ENCODE results near the gene SPPL3.
A peak's percentile ranks its signal among the peaks of the same experiment; 100 is the strongest.
"Not testable (repeated sequence)": the region's sequence is repeated elsewhere in the genome, so short reads cannot be mapped to it uniquely, and the experiment has no call there.

SPPL3 gene, protein sequence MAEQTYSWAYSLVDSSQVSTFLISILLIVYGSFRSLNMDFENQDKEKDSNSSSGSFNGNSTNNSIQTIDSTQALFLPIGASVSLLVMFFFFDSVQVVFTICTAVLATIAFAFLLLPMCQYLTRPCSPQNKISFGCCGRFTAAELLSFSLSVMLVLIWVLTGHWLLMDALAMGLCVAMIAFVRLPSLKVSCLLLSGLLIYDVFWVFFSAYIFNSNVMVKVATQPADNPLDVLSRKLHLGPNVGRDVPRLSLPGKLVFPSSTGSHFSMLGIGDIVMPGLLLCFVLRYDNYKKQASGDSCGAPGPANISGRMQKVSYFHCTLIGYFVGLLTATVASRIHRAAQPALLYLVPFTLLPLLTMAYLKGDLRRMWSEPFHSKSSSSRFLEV

DNA sequence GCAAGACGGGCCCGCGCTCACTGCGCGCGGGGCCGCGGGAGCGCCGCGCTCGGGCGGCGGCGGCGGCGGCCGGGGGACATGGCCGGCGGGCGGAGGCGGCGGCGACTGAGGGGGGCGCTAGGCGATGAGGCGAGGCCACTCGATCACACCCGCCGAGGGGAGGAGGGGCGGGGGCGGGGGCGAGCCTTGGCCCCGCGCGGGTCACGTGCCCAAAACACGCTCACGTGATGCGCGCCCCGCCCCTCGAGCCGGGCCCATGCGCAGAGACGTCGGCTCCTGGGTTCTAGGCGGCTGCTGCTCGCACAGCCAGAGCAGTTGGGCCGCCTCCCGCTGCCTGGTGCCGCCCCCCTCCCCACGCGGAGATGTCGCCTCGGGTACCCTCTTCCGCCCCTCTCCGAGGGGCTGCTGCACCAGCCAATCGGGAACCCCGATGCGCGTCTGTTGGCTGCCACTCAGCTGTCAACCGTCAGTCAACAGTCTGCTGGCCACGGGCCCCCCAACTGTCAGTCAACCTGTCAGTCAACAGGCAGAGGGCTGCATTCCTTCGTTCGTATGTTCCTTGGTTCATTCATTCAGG is at the start of gene SPPL3:
Gene SPPL3, minus strand, starts transcription at position 162 of the 577 bp plus-strand sequence. CDS start 491 bp downstream, outside the sequence.
- peak within 1 kb of the TSS; percentile 91 for H3K4me3 ChIP-seq (ENCODE audit: low read depth, low read length)
- TF ChIP-seq, protein P1, sequence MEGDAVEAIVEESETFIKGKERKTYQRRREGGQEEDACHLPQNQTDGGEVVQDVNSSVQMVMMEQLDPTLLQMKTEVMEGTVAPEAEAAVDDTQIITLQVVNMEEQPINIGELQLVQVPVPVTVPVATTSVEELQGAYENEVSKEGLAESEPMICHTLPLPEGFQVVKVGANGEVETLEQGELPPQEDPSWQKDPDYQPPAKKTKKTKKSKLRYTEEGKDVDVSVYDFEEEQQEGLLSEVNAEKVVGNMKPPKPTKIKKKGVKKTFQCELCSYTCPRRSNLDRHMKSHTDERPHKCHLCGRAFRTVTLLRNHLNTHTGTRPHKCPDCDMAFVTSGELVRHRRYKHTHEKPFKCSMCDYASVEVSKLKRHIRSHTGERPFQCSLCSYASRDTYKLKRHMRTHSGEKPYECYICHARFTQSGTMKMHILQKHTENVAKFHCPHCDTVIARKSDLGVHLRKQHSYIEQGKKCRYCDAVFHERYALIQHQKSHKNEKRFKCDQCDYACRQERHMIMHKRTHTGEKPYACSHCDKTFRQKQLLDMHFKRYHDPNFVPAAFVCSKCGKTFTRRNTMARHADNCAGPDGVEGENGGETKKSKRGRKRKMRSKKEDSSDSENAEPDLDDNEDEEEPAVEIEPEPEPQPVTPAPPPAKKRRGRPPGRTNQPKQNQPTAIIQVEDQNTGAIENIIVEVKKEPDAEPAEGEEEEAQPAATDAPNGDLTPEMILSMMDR (IDR thresholded peaks at IDR 0.05; ENCODE audit: low read depth, low read length), result no peak

DNA sequence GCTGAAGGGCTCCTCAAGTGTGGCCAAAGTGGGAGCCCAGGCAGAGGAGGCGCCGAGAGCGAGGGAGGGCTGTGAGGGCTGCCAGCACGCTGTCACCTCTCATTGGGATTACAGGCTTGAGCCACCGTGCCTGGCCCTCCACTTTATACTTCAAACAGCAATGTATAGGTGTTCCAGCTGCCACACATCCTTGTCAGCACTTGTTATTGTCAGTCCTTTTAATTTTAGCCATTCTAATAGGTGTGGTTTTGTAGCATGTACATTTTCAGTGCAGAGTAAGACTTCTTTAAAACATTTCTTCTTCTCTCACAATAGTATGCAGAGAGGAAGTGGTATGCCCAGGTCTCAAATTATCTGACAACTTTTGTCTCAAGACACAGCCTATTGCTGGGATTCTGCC is 46.6 kb upstream of the SPPL3 start:
- H3K4me3 ChIP-seq (ENCODE audit: low read depth, low read length), result no peak overlapping the region
- TF ChIP-seq, protein P1 (IDR thresholded peaks at IDR 0.05; ENCODE audit: low read depth, low read length), result no peak

DNA sequence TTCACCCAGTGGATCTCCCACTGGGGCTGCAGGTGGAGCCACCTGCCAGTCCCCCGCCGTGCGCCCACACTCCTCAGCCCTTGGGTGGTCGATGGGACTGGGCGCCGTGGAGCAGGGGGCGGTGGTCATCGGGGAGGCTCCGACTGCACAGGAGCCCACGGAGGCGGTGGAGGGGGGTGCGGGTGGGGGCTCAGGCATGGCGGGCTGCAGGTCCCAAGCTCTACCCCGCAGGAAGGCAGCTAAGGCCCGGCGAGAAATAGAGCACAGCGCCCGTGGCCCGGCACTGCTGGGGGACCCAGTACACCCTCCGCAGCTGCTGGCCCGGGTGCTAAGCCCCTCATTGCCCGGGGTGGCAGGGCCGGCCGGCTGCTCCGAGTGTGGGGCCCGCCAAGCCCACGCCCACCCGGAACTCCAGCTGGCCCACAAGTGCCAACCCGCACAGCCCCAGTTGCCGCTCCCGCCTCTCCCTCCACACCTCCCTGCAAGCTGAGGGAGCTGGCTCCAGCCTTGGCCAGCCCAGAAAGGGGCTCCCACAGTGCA is 46.2 kb upstream of the SPPL3 start:
- H3K4me3 ChIP-seq (ENCODE audit: low read depth, low read length), result not testable (repeated sequence)

DNA sequence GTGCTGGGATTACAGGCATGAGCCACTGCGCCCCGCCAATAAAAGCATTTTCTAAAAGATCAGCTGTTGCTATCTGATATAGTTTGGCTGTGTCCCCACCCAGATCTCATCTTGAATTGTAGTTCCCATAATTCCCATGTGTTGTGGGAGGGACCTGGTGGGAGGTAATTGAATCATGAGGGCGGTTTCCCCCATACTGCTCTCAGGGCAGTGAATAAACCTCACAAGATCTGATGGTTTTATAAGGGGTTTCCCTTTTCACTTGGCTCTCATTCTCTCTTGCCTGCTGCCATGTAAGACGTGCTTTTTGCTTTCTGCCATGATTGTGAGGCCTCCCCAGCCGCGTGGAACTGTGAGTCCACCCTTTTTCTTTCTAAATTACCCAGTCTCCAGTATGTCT is 41.4 kb upstream of the SPPL3 start:
- H3K4me3 ChIP-seq (ENCODE audit: low read depth, low read length), result not testable (repeated sequence)

DNA sequence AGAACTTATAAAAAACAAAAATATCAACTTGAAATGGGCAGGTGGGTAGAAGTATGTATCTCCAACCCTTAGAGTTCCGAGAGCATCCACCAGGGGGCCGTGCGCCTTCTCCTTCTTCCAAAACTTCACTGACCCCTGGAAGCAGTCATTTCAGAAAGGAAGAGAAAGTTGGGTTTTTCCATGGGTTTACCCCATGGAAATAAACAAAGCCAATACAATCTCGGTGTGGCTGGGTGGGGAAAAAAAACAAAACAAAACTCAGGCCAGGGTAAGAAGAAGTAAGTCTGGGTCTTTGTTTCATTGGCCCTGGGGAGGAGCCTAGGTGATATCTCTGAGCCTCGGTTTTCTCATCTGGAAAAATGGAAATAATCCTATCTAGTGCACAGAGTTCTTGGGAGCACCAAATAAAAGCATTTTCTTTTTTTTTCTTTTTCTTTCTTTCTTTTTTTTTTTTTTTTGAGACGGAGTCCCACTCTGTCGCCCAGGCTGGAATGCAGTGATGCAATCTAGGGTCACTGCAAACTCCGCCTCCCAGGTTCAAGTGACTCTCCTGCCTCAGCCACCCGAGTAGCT is 40.6 kb upstream of the SPPL3 start:
- H3K4me3 ChIP-seq (ENCODE audit: low read depth, low read length), result no peak overlapping the region
- TF ChIP-seq, protein P1 (IDR thresholded peaks at IDR 0.05; ENCODE audit: low read depth, low read length), result peak; percentile 68

DNA sequence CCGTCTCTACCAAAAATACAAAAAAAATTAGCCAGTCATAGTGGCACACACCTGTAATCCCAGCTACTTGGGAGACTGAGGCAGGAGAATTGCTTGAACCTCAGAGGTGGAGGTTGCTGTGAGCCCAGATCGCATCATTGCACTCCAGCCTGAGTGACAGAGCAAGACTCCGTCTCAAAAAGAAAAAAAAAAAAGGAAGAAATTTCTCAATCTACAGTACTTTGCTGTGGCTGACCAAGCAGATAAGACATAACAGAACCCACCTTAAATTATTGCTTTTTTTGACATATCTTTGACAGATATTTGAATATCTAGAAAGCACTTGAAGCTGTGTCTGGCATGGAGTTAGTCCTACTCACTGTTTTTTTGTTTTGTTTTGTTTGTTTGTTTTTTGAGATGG is 39.3 kb upstream of the SPPL3 start:
- TF ChIP-seq, protein P1 (IDR thresholded peaks at IDR 0.05; ENCODE audit: low read depth, low read length), result no peak
- no peak overlapping the region for H3K4me3 ChIP-seq (ENCODE audit: low read depth, low read length)

DNA sequence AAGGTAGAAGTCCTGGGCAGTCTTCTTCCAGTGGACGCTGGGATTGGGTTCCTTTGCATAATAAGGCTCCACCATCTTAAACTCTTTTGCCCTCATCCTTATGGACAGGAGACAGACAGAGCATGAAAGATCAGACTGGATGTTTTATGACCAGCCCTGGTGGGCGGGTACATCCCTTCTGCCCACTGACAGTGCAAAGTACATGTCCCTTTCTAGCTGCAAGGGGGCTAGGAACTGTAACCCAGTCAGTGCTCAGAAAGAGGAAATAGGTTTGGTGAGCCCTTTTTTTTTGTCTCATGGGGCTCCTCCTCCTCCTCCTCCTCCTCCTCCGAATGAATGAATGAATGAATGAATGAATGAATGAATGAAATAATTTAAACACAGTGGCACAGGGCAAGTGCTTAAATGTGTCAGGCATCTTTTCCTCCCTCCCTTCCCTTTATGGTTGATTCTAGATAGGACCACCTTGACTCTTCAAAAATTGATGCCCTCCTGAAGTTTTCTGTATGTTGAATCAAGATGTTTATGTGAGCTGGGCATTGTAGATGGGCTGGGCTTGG is 37.8 kb upstream of the SPPL3 start:
- H3K4me3 ChIP-seq (ENCODE audit: low read depth, low read length), result no peak overlapping the region
- TF ChIP-seq, protein P1 (IDR thresholded peaks at IDR 0.05; ENCODE audit: low read depth, low read length), result no peak

DNA sequence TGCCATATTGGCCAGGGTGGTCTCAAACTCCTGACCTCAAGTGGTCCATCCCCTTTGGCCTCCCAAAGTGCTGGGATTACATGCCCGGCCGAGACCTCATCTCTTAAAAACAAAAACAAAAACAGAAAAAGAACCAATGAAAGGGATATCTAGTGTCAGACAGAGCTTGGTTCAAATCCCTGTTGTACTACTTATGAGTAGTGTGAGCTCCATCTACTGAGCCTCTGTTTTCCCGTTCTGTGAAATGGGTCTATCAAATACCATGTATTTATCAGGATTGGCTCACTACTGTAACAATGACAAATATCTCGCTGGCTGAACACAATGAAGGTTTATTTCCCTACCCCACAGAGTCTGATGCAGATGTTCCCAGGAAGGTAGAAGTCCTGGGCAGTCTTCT is 37.3 kb upstream of the SPPL3 start:
- no peak overlapping the region for H3K4me3 ChIP-seq (ENCODE audit: low read depth, low read length)

More for the DNA sequence above, 37.3 kb upstream of the SPPL3 start:
- TF ChIP-seq, protein P1 (IDR thresholded peaks at IDR 0.05; ENCODE audit: low read depth, low read length), result no peak
